B cell (primary cell): ENCODE data around the gene ADAP1. TPM values are rescaled to one million over a fixed set of nuclear protein-coding genes. Genes with fewer than 3 reads are reported as not detected.

Experiments used
- ATAC-seq: fragments of 200-7000 bp; cut with Tn5 transposase; one replicate; pipeline ENCODE4 v1.10.0; 2021; ENCODE audit warnings: low read depth, mild to moderate bottlenecking, moderate number of reproducible peaks, moderate library complexity
- CTCF ChIA-PET: fragments of 350-600 bp; sonication (Branson Sonifier 250); formaldehyde crosslinking; loops from one replicate; lab custom pipeline; 2021; ENCODE audit warnings: antibody characterized with exemption, inconsistent platforms; lab: Charles Lee
- POLR2A ChIA-PET: fragments of 350-600 bp; sonication (Branson Sonifier 250); formaldehyde crosslinking; loops from one replicate; lab custom pipeline; 2021; ENCODE audit warnings: antibody characterized with exemption; lab: Charles Lee
- DNase-seq: peaks from one replicate; pipeline ENCODE4 v3.0.0; 2013
- H2AFZ ChIP-seq: 2 replicates; pipeline ENCODE4 v1.6.1; 2012; ENCODE audit warnings: mild to moderate bottlenecking, low read depth, low read length; ENCODE audit not compliant: insufficient read depth, poor library complexity, severe bottlenecking
- H3K27ac ChIP-seq, 2 donors: 1 replicate in 1 of 2; 2 replicates in 1 of 2; pipeline ENCODE4 v1.5.1; 2012 to 2013; ENCODE audit warnings: low read length in 2 of 2, mild to moderate bottlenecking in 2 of 2, moderate library complexity in 1 of 2
- H3K27me3 ChIP-seq, 4 experiments: fragments of 200-600 bp in 1 of 4; sonication (generic) in 1 of 4; replicated peaks in 1 of 4; 1 replicate in 2 of 4; 2 replicates in 2 of 4; pipeline versions ENCODE4 v1.6.1 to v1.7.0; 2013 to 2016; ENCODE audit warnings: low read length in 3 of 4, mild to moderate bottlenecking in 2 of 4, mixed read lengths in 1 of 4, moderate library complexity in 1 of 4; ENCODE audit not compliant: insufficient read depth in 4 of 4, control insufficient read depth in 3 of 4; ENCODE audit errors: control extremely low read depth in 1 of 4
- H3K36me3 ChIP-seq, 2 experiments: replicated peaks in 1 of 2; 1 replicate in 1 of 2; 2 replicates in 1 of 2; pipeline versions ENCODE4 v1.6.1 to v1.7.1; 2013; ENCODE audit warnings: low read length in 1 of 2; ENCODE audit not compliant: insufficient read depth in 2 of 2, control insufficient read depth in 1 of 2; ENCODE audit errors: control extremely low read depth in 1 of 2, extremely low read depth in 1 of 2
- H3K4me1 ChIP-seq, 2 donors: fragments of 200-600 bp in 1 of 2; sonication (generic) in 1 of 2; 1 replicate in 1 of 2; 2 replicates in 1 of 2; pipeline versions ENCODE4 v1.5.1 to v1.6.1; 2013 to 2017; ENCODE audit warnings: low read length in 2 of 2; ENCODE audit not compliant: control insufficient read depth in 2 of 2, insufficient read depth in 2 of 2
- H3K4me2 ChIP-seq: replicated peaks from 2 replicates; pipeline ENCODE3; 2012; ENCODE audit warnings: mild to moderate bottlenecking, low read depth, low read length; ENCODE audit not compliant: poor library complexity, severe bottlenecking
- H3K4me3 ChIP-seq, 5 experiments: fragments of 200-600 bp in 1 of 5; sonication (generic) in 1 of 5; 1 replicate in 3 of 5; 2 replicates in 2 of 5; pipeline versions ENCODE4 v1.5.1 to v1.7.0; 2011 to 2016; ENCODE audit warnings: low read length in 4 of 5, mild to moderate bottlenecking in 4 of 5, low read depth in 2 of 5, control low read depth in 1 of 5, moderate library complexity in 1 of 5; ENCODE audit not compliant: insufficient read depth in 1 of 5; ENCODE audit errors: control extremely low read depth in 1 of 5, extremely low read depth in 1 of 5
- H3K79me2 ChIP-seq: fragments of 200-600 bp; sonication (generic); one replicate; pipeline ENCODE4 v1.6.0; 2016; ENCODE audit warnings: low read length; ENCODE audit not compliant: control insufficient read depth, insufficient read depth
- H3K9ac ChIP-seq: fragments of 200-600 bp; sonication (generic); 2 replicates; pipeline ENCODE4 v1.6.1; 2017; ENCODE audit warnings: mild to moderate bottlenecking, low read length, moderate library complexity
- H3K9me3 ChIP-seq, 3 donors: one replicate each; pipeline versions ENCODE4 v1.6.1 to v1.7.1; 2013; ENCODE audit warnings: low read length in 2 of 3; ENCODE audit not compliant: control insufficient read depth in 2 of 3, insufficient read depth in 1 of 3; ENCODE audit errors: control extremely low read depth in 1 of 3
- H4K20me1 ChIP-seq: 2 replicates; pipeline ENCODE4 v1.6.0; 2012; ENCODE audit warnings: mild to moderate bottlenecking, low read length; ENCODE audit not compliant: insufficient read depth, control insufficient read depth, poor library complexity, severe bottlenecking
- H3K27ac Mint-ChIP-seq: one replicate; pipeline ENCODE4 v1.8.0; 2021; ENCODE audit warnings: mixed read lengths
- H3K27me3 Mint-ChIP-seq: one replicate; pipeline ENCODE4 v1.8.0; 2021; ENCODE audit warnings: mixed read lengths
- H3K4me1 Mint-ChIP-seq: one replicate; pipeline ENCODE4 v1.8.0; 2021; ENCODE audit warnings: mixed read lengths
- H3K4me3 Mint-ChIP-seq: one replicate; pipeline ENCODE4 v1.8.0; 2021; ENCODE audit warnings: mixed read lengths
- H3K9me3 Mint-ChIP-seq: one replicate; pipeline ENCODE4 v1.8.0; 2022; ENCODE audit warnings: mixed read lengths; ENCODE audit not compliant: insufficient read depth
- EZH2 ChIP-seq: IDR thresholded peaks from 2 replicates; pipeline ENCODE4 v1.6.1; 2012; ENCODE audit warnings: borderline replicate concordance, low read depth, mild to moderate bottlenecking, moderate library complexity, low read length; ENCODE audit not compliant: insufficient read depth, poor library complexity, severe bottlenecking
- WGBS: methylation state at CpG from one replicate; pipeline ENCODE4 v1.1.5; 2013; ENCODE audit warnings: missing lambda C conversion rate; ENCODE audit not compliant: insufficient coverage; 5-methylcytosine and 5-hydroxymethylcytosine counted together
- intact Hi-C: fragments of 100-400 bp; cut with micrococcal nuclease; formaldehyde crosslinking; loops from one replicate; pipeline ENCODE4 v1.10.0; 2022
- polyA plus RNA-seq: library from polyadenylated mRNA; depleted of rRNA; stranded (reverse); fragments of >200 nt; gene quantifications from 2 replicates; pipeline ENCODE4 v1.2.3, GENCODE V29; 2012
- total RNA-seq, 2 donors: library from RNA; stranded (reverse); fragments of 120-200 nt in 1 of 2; gene quantifications; 1 replicate in 1 of 2; 2 replicates in 1 of 2; pipeline versions ENCODE4 v1.2.3 to v1.2.4, GENCODE V29; 2013 to 2022
- TF ChIP-seq, protein P1 (sequence below): fragments of 200-600 bp; IDR thresholded peaks from one replicate; pipeline ENCODE4 v1.8.0; 2022; ENCODE audit warnings: antibody characterized with exemption, mild to moderate bottlenecking

Gene ADAP1
- total and polyA plus RNA-seq, 2 donors (not counting 1 experiment from before 2014, with no cell fraction given) = 10.8 to 12.9 TPM

DNA sequence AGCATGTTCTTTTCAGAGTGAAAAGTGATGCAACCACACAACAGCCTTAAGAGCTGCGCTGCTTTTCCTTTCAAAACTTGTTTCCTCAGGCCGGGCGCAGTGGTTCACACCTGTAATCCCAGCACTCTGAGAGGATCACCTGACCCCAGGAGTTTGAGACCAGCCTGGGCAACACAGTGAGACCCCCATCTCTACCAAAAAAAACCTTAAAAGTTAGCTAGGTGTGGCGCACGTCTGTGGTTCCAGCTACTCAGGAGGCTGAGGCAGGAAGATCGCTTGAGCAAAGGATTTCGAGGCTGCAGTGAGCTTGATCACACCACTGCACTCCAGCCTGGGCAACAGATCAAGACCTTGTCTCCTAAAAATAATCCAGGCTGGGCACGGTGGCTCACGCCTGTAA lies 18.8 kb upstream of the ADAP1 start:
- no peak overlapping the region for H3K4me2 ChIP-seq
- ChIA-PET CTCF (interaction anchor here (0.6 to 3.6 kb wide), 7 partner anchors 19 to 203 kb away, joined by 3 to 23 read pairs (median 5); no protein-coding TSS in a partner anchor), POLR2A (no interaction called here)
- peaks cover 16 to 22% of the 10 kb centered on the region in 2 donors for H3K4me1 ChIP-seq
- peaks cover 26% of the 10 kb centered on the region for H3K4me1 Mint-ChIP-seq
- H3K4me3 ChIP-seq = no peak overlapping the region
- no peaks in the 10 kb centered on the region for H3K9me3 Mint-ChIP-seq
- TF ChIP-seq EZH2 = no peak
- TF ChIP-seq, protein P1, sequence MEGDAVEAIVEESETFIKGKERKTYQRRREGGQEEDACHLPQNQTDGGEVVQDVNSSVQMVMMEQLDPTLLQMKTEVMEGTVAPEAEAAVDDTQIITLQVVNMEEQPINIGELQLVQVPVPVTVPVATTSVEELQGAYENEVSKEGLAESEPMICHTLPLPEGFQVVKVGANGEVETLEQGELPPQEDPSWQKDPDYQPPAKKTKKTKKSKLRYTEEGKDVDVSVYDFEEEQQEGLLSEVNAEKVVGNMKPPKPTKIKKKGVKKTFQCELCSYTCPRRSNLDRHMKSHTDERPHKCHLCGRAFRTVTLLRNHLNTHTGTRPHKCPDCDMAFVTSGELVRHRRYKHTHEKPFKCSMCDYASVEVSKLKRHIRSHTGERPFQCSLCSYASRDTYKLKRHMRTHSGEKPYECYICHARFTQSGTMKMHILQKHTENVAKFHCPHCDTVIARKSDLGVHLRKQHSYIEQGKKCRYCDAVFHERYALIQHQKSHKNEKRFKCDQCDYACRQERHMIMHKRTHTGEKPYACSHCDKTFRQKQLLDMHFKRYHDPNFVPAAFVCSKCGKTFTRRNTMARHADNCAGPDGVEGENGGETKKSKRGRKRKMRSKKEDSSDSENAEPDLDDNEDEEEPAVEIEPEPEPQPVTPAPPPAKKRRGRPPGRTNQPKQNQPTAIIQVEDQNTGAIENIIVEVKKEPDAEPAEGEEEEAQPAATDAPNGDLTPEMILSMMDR = no peak
- no peak overlapping the region for H3K27ac Mint-ChIP-seq
- H3K9me3 ChIP-seq = peaks cover 0 to 4% (median 0%) of the 10 kb centered on the region in 3 donors
- H3K27ac ChIP-seq = no peak overlapping the region
- H2AFZ ChIP-seq = no peak overlapping the region
- H4K20me1 ChIP-seq = peaks cover 68% of the 10 kb centered on the region
- H3K9ac ChIP-seq = no peak overlapping the region
- no peaks in the 10 kb centered on the region for H3K27me3 Mint-ChIP-seq
- peaks cover 56% of the 10 kb centered on the region for H3K79me2 ChIP-seq
- intact Hi-C loops = loop anchor here (10.0 kb wide), 1 partner anchor 189 kb away; no protein-coding TSS in a partner anchor
- WGBS = 98% methylated on average over 9 of the region's 9 CpGs
- DNase-seq (no peak), ATAC-seq (no peak)
- H3K27me3 ChIP-seq = no peaks in the 10 kb centered on the region
- H3K36me3 ChIP-seq = peaks cover 4 to 40% of the 10 kb centered on the region in 2 experiments
- peak overlapping the region; percentile 41 for H3K4me3 Mint-ChIP-seq

DNA sequence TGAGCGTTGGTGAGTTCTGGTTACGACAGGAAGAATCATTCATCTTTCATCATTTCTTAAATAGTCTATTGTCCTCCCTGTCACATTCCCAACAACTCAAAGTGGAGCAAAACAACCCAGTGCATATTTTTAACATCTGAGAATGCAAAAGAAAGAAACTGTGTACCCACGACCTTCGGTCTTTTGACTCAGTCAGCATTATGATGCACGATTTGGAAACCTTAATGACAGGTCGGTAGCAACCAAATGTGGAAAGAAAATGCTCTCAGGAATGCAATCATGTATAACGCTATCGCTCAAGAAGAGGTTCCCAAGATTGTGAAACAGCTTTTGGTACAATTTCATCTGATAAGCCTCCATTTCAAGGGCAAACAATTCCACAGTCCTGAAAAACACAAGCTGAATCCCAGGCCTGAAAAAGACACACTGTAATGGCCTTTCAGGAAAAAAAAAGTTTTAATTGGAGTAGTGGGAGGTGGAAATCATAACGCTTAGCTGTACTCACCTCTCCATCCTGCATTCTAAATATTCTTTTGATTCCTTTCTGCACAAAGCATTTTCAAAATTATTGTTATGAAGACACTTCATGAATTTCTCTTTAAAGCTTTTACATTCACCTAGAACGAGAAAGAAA lies 18.3 kb upstream of the ADAP1 start:
- Mint-ChIP-seq H3K4me3 (peak overlapping the region; percentile 41), H3K27me3 (no peaks in the 10 kb centered on the region), H3K27ac (no peak overlapping the region), H3K4me1 (peaks cover 26% of the 10 kb centered on the region), H3K9me3 (no peaks in the 10 kb centered on the region)
- no peak for ATAC-seq
- no peak overlapping the region for H3K27ac ChIP-seq
- H3K4me2 ChIP-seq = no peak overlapping the region
- H2AFZ ChIP-seq = no peak overlapping the region
- peaks cover 16 to 22% of the 10 kb centered on the region in 2 donors for H3K4me1 ChIP-seq
- DNase-seq = no peak
- no peak overlapping the region for H3K9ac ChIP-seq
- H3K4me3 ChIP-seq = no peak overlapping the region
- intact Hi-C loops = loop anchor here (10.0 kb wide), 1 partner anchor 188 kb away; no protein-coding TSS in a partner anchor
- peaks cover 4 to 45% of the 10 kb centered on the region in 2 experiments for H3K36me3 ChIP-seq
- ChIA-PET CTCF (interaction anchor here (1.3 to 3.6 kb wide), 6 partner anchors 19 to 204 kb away, joined by 4 to 23 read pairs (median 6); no protein-coding TSS in a partner anchor), POLR2A (no interaction called here)
- H3K27me3 ChIP-seq = no peaks in the 10 kb centered on the region
- H3K9me3 ChIP-seq = peaks cover 0 to 4% (median 0%) of the 10 kb centered on the region in 3 donors
- peaks cover 58% of the 10 kb centered on the region for H3K79me2 ChIP-seq
- no peak for TF ChIP-seq EZH2
- TF ChIP-seq, protein P1 = no peak
- H4K20me1 ChIP-seq = peaks cover 73% of the 10 kb centered on the region
- WGBS = 87% methylated on average over 7 of the region's 10 CpGs
